GM12878 (cell line): Measurements from ENCODE around the gene KCNK4. TPM values are rescaled to one million over a fixed set of nuclear protein-coding genes. Genes with fewer than 3 reads are reported as not detected.

Experiments
- ATAC-seq: fragments of 200-7000 bp; cut with Tn5 transposase; 3 replicates; pipeline ENCODE4 v1.9.1; 2020; ENCODE audit warnings: mild to moderate bottlenecking, moderate library complexity
- BruUV-seq: library from RNA; stranded (reverse); fragments of 400-500 nt; replicated peaks from 2 replicates; lab custom pipeline; 2021; lab: Mats Ljungman, UMichigan
- CTCF ChIA-PET: fragments of 300-600 bp; sonication (Branson Sonifier 250); formaldehyde crosslinking; extraction: SDS; loops from one replicate; lab custom pipeline; 2021; ENCODE audit warnings: inconsistent platforms; lab: Yijun Ruan, JAX
- POLR2A ChIA-PET: fragments of 350-600 bp; formaldehyde crosslinking; extraction: SDS; loops from one replicate; lab custom pipeline; 2021; ENCODE audit warnings: inconsistent platforms; lab: Charles Lee
- RAD21 ChIA-PET: fragments of 300-600 bp; sonication (Branson Sonifier 250); formaldehyde crosslinking; loops from one replicate; lab custom pipeline; 2023; ENCODE audit warnings: antibody characterized with exemption; ENCODE audit not compliant: unreplicated experiment; lab: Charles Lee
- SMC1A ChIA-PET: fragments of 300-600 bp; sonication (Branson Sonifier 250); formaldehyde crosslinking; loops from one replicate; lab custom pipeline; 2023; ENCODE audit not compliant: unreplicated experiment, uncharacterized antibody; lab: Charles Lee
- DNase-seq: peaks from one replicate; pipeline ENCODE4 v3.0.0-alpha.2; 2011; ENCODE audit warnings: low read depth, low spot score
- FAIRE-seq: peaks from 3 replicates; lab custom pipeline; 2011; peaks lifted over from hg19 to GRCh38; lab: Jason Lieb, UNC
- H2AFZ ChIP-seq: 2 replicates; pipeline ENCODE4 v1.6.0; 2011; ENCODE audit warnings: low read depth, low read length, control low read depth; ENCODE audit not compliant: control insufficient read depth
- H3K27ac ChIP-seq: 2 replicates; pipeline ENCODE4 v1.5.1; 2011; ENCODE audit warnings: control low read depth; ENCODE audit not compliant: control insufficient read depth, insufficient read depth
- H3K27me3 ChIP-seq, 2 experiments: replicated peaks in 1 of 2; 2 replicates each; pipeline versions ENCODE4 v1.6.0 to v1.6.1; 2011; ENCODE audit warnings: low read length in 1 of 2; ENCODE audit not compliant: control insufficient read depth in 2 of 2, insufficient read depth in 2 of 2
- H3K36me3 ChIP-seq, 2 experiments: 2 replicates each; pipeline ENCODE4 v1.5.1; 2011; ENCODE audit warnings: low read length in 1 of 2; ENCODE audit not compliant: control insufficient read depth in 2 of 2, insufficient read depth in 2 of 2
- H3K4me1 ChIP-seq: 2 replicates; pipeline ENCODE4 v1.6.1; 2011; ENCODE audit warnings: mild to moderate bottlenecking, low read length, moderate library complexity, mixed read lengths; ENCODE audit not compliant: control insufficient read depth, insufficient read depth
- H3K4me2 ChIP-seq: 2 replicates; pipeline ENCODE4 v1.6.0; 2011; ENCODE audit warnings: control low read depth; ENCODE audit not compliant: control insufficient read depth, insufficient read depth
- H3K4me3 ChIP-seq: fragments of 200-600 bp; sonication (generic); 2 replicates; pipeline ENCODE4 v1.5.1; 2016
- H3K79me2 ChIP-seq: 2 replicates; pipeline ENCODE4 v1.6.0; 2011; ENCODE audit warnings: low read length; ENCODE audit not compliant: control insufficient read depth, insufficient read depth
- H3K9ac ChIP-seq: 2 replicates; pipeline ENCODE4 v1.8.0; 2011; ENCODE audit warnings: low read length, control low read depth, mixed read lengths; ENCODE audit not compliant: control insufficient read depth, insufficient read depth
- H3K9me3 ChIP-seq: replicated peaks from 3 replicates; pipeline ENCODE4 v1.5.1; 2011; ENCODE audit warnings: mild to moderate bottlenecking, low read length; ENCODE audit not compliant: control insufficient read depth, insufficient read depth
- H4K20me1 ChIP-seq: 2 replicates; pipeline ENCODE4 v1.6.0; 2011; ENCODE audit not compliant: control insufficient read depth, insufficient read depth
- CBX5 ChIP-seq: sonication (generic); IDR thresholded peaks from 2 replicates; pipeline ENCODE4 v1.6.1; 2016; ENCODE audit warnings: low read depth, moderate library complexity, mild to moderate bottlenecking, inconsistent platforms
- CREB1 ChIP-seq: IDR thresholded peaks from 2 replicates; pipeline ENCODE4 v1.6.1; 2012; ENCODE audit warnings: low read depth, mild to moderate bottlenecking, inconsistent platforms
- MLLT1 ChIP-seq: fragments of 450-650 bp; IDR thresholded peaks from 2 replicates; pipeline ENCODE4 v1.6.1; 2016; ENCODE audit warnings: mild to moderate bottlenecking
- NFYA ChIP-seq: IDR thresholded peaks from 2 replicates; pipeline ENCODE4 v1.6.1; 2011; ENCODE audit warnings: low read depth, mild to moderate bottlenecking, low read length, improper control_type of control experiment, borderline replicate concordance
- NFYB ChIP-seq: IDR thresholded peaks from 2 replicates; pipeline ENCODE4 v1.6.1; 2011; ENCODE audit warnings: low read depth, mild to moderate bottlenecking, low read length, improper control_type of control experiment, moderate library complexity; ENCODE audit not compliant: insufficient read depth
- RAD21 ChIP-seq: IDR thresholded peaks from 2 replicates; pipeline ENCODE4 v1.6.1; 2011; ENCODE audit warnings: mild to moderate bottlenecking, low read depth, low read length, moderate library complexity; ENCODE audit not compliant: insufficient read depth
- RFX5 ChIP-seq: IDR thresholded peaks from 2 replicates; pipeline ENCODE4 v1.6.1; 2011; ENCODE audit warnings: low read depth, low read length, improper control_type of control experiment
- SIX5 ChIP-seq: IDR thresholded peaks from 2 replicates; pipeline ENCODE4 v1.6.1; 2011; ENCODE audit warnings: mild to moderate bottlenecking, low read depth, low read length, moderate library complexity; ENCODE audit not compliant: severe bottlenecking
- SMC3 ChIP-seq: IDR thresholded peaks from 2 replicates; pipeline ENCODE4 v1.6.1; 2011; ENCODE audit warnings: low read length, improper control_type of control experiment, borderline replicate concordance
- STAT3 ChIP-seq: IDR thresholded peaks from 2 replicates; pipeline ENCODE4 v1.6.1; 2011; ENCODE audit warnings: low read depth, low read length, improper control_type of control experiment
- TCF12 ChIP-seq: IDR thresholded peaks from 2 replicates; pipeline ENCODE4 v1.6.1; 2011; ENCODE audit warnings: low read depth, mild to moderate bottlenecking, low read length
- ZZZ3 ChIP-seq: IDR thresholded peaks from 2 replicates; pipeline ENCODE4 v1.6.1; 2011; ENCODE audit warnings: low read depth; ENCODE audit not compliant: control insufficient read depth, insufficient read length
- WGBS: methylation state at CpG from one replicate; pipeline ENCODE4 v1.1.6; 2016; ENCODE audit warnings: low lambda C conversion rate; ENCODE audit not compliant: insufficient replicate concordance, insufficient coverage; ENCODE audit errors: missing lambda C conversion rate; 5-methylcytosine and 5-hydroxymethylcytosine counted together
- in situ Hi-C: fragments of 300-500 bp; cut with MboI; formaldehyde crosslinking; loops from 9 replicates; pipeline ENCODE4 v1.14.3; 2018; ENCODE audit warnings: mixed read lengths
- intact Hi-C: fragments of 100-400 bp; cut with micrococcal nuclease; formaldehyde crosslinking; loops from one replicate; pipeline ENCODE4 v1.14.2; 2022; ENCODE audit not compliant: unreplicated experiment
- polyA plus RNA-seq, 11 experiments: library from polyadenylated mRNA; depleted of rRNA in 4 of 11; unstranded in 6 of 11; stranded (reverse) in 5 of 11; fragments of >200 nt; fragmentation: Nextera tagmentation in 4 of 11; fragmentation: Illumina TruSeq in 1 of 11; extraction: Ambion mirVana in 4 of 11; extraction: Trizol in 1 of 11; gene quantifications; 1 replicate in 1 of 11; 2 replicates in 10 of 11; pipeline versions ENCODE4 v1.2.1 to v1.2.3, GENCODE V29; 2011 to 2016; ENCODE audit warnings: inconsistent platforms in 2 of 11, missing spikeins in 2 of 11, low read depth in 1 of 11
- total RNA-seq, 4 experiments: library from RNA; depleted of rRNA in 3 of 4; stranded (reverse); fragments of >200 nt in 3 of 4; fragmentation: Illumina TruSeq in 1 of 4; extraction: Trizol in 1 of 4; gene quantifications; 2 replicates each; pipeline versions ENCODE4 v1.2.1 to v1.2.3, GENCODE V29; 2013 to 2021
- TF ChIP-seq, protein P1 (sequence below): fragments of 450-650 bp; IDR thresholded peaks from 2 replicates; pipeline ENCODE4 v1.6.1; 2017; ENCODE audit warnings: antibody characterized with exemption, mild to moderate bottlenecking, moderate library complexity
- TF ChIP-seq, protein P2 (sequence below): fragments of 450-650 bp; IDR thresholded peaks from 2 replicates; pipeline ENCODE4 v1.6.1; 2017; ENCODE audit warnings: mild to moderate bottlenecking, moderate library complexity

The KCNK4 gene
- total and polyA plus RNA-seq, 10 of the 15 experiments (the other 5 are each of a cell fraction or from before 2014, with no cell fraction given) = 0.04 TPM; not detected in 9

- H3K27ac ChIP-seq = no peak overlapping the region
- 0 out of 2 replicates have a peak, but pooled peaks cover 6% of the 10 kb centered on the region for H3K79me2 ChIP-seq
- SMC1A ChIA-PET = interaction anchor here (0.5 kb wide), 1 partner anchor 21 kb away, joined by 3 read pairs; no protein-coding TSS in a partner anchor
- no peak overlapping the region for H3K4me2 ChIP-seq
- peaks cover 0 to 2% of the 10 kb centered on the region in 2 experiments; a peak in 2 of 4 replicates for H3K36me3 ChIP-seq
- no peak overlapping the region for H3K9ac ChIP-seq
- 35% methylated on average over 10 of the region's 10 CpGs for WGBS
- RAD21 ChIA-PET = no interaction called here
- H3K4me1 ChIP-seq = peaks cover 7% of the 10 kb centered on the region
- H2AFZ ChIP-seq = no peak overlapping the region
- peaks cover 3 to 10% of the 10 kb centered on the region in 2 experiments for H3K27me3 ChIP-seq
- no peak for DNase-seq
- POLR2A ChIA-PET = interaction anchor here (0.7 kb wide), 1 partner anchor 12 kb away, joined by 4 read pairs; no protein-coding TSS in a partner anchor
- intact Hi-C loops = no loop called here
- no peaks in the 10 kb centered on the region for H3K9me3 ChIP-seq
- FAIRE-seq = no peak
- in situ Hi-C loops = no loop called here
- CTCF ChIA-PET = interaction anchor here (0.6 to 2.3 kb wide), 4 partner anchors 10 to 78 kb away, joined by 3 to 9 read pairs (median 5); partner anchors contain the start of gene CATSPERZ
- no peak overlapping the region for H3K4me3 ChIP-seq
- H4K20me1 ChIP-seq = no peaks in the 10 kb centered on the region; the same call in 1 of the 2 replicates
- no TSS peak for BruUV-seq
- ATAC-seq = no peak
- TF ChIP-seq SIX5 (no peak), ZZZ3 (no peak), RAD21 (no peak), MLLT1 (no peak), CREB1 (no peak), RFX5 (no peak), TCF12 (no peak), NFYA (no peak), NFYB (no peak), STAT3 (no peak), CBX5 (no peak), SMC3 (no peak)
- TF ChIP-seq, protein P1, sequence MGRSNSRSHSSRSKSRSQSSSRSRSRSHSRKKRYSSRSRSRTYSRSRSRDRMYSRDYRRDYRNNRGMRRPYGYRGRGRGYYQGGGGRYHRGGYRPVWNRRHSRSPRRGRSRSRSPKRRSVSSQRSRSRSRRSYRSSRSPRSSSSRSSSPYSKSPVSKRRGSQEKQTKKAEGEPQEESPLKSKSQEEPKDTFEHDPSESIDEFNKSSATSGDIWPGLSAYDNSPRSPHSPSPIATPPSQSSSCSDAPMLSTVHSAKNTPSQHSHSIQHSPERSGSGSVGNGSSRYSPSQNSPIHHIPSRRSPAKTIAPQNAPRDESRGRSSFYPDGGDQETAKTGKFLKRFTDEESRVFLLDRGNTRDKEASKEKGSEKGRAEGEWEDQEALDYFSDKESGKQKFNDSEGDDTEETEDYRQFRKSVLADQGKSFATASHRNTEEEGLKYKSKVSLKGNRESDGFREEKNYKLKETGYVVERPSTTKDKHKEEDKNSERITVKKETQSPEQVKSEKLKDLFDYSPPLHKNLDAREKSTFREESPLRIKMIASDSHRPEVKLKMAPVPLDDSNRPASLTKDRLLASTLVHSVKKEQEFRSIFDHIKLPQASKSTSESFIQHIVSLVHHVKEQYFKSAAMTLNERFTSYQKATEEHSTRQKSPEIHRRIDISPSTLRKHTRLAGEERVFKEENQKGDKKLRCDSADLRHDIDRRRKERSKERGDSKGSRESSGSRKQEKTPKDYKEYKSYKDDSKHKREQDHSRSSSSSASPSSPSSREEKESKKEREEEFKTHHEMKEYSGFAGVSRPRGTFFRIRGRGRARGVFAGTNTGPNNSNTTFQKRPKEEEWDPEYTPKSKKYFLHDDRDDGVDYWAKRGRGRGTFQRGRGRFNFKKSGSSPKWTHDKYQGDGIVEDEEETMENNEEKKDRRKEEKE = no peak
- TF ChIP-seq, protein P2, sequence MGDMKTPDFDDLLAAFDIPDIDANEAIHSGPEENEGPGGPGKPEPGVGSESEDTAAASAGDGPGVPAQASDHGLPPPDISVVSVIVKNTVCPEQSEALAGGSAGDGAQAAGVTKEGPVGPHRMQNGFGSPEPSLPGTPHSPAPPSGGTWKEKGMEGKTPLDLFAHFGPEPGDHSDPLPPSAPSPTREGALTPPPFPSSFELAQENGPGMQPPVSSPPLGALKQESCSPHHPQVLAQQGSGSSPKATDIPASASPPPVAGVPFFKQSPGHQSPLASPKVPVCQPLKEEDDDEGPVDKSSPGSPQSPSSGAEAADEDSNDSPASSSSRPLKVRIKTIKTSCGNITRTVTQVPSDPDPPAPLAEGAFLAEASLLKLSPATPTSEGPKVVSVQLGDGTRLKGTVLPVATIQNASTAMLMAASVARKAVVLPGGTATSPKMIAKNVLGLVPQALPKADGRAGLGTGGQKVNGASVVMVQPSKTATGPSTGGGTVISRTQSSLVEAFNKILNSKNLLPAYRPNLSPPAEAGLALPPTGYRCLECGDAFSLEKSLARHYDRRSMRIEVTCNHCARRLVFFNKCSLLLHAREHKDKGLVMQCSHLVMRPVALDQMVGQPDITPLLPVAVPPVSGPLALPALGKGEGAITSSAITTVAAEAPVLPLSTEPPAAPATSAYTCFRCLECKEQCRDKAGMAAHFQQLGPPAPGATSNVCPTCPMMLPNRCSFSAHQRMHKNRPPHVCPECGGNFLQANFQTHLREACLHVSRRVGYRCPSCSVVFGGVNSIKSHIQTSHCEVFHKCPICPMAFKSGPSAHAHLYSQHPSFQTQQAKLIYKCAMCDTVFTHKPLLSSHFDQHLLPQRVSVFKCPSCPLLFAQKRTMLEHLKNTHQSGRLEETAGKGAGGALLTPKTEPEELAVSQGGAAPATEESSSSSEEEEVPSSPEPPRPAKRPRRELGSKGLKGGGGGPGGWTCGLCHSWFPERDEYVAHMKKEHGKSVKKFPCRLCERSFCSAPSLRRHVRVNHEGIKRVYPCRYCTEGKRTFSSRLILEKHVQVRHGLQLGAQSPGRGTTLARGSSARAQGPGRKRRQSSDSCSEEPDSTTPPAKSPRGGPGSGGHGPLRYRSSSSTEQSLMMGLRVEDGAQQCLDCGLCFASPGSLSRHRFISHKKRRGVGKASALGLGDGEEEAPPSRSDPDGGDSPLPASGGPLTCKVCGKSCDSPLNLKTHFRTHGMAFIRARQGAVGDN = no peak
These were observed 495 bp upstream of the KCNK4 start for GRCh38 chr11:64290352-64291261.
